Measurements from ENCODE around the gene DUS2.
"Not testable (repeated sequence)": the region's sequence is repeated elsewhere in the genome, so short reads cannot be mapped to it uniquely, and the experiment has no call there.

Gene DUS2

GRCh38 chr16:68022728-68023537, at the start of gene DUS2, which contains the start of gene DDX28:
DUS2 (plus strand) TSS chr16:68023284; CDS start chr16:68038024, 14,740 bp downstream.
DDX28 (minus strand) TSS chr16:68023232; CDS start chr16:68023202, 30 bp downstream.
- DNase-seq = peak; percentile 65

GRCh38 chr16:67975321-67976105, 47.6 kb upstream of the DUS2 start:
- no peak for DNase-seq

DNA sequence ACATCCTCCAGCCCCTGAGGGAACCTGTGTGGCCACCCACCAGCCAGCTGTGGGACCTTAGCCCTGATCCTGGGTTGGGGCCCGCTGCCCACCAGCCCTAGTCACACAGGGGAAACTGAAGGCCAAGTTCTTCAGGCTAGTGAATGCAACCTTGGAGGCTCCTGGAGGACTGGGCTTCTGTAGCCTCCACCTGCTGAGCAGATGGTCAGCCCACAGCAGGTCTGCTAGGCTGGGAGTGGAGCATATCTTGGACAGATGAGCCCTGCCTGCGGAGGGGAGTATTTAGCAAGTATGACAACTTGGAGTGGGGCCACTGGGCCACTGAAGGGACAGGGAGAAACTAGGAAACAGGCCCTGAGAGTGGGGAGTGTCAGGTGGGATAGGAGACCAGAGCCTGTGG, 46.9 kb upstream of the DUS2 start:
- DNase-seq = no peak

- no peak for DNase-seq
These were observed 46.1 kb upstream of the DUS2 start for GRCh38 chr16:67977005-67977404.

DNA sequence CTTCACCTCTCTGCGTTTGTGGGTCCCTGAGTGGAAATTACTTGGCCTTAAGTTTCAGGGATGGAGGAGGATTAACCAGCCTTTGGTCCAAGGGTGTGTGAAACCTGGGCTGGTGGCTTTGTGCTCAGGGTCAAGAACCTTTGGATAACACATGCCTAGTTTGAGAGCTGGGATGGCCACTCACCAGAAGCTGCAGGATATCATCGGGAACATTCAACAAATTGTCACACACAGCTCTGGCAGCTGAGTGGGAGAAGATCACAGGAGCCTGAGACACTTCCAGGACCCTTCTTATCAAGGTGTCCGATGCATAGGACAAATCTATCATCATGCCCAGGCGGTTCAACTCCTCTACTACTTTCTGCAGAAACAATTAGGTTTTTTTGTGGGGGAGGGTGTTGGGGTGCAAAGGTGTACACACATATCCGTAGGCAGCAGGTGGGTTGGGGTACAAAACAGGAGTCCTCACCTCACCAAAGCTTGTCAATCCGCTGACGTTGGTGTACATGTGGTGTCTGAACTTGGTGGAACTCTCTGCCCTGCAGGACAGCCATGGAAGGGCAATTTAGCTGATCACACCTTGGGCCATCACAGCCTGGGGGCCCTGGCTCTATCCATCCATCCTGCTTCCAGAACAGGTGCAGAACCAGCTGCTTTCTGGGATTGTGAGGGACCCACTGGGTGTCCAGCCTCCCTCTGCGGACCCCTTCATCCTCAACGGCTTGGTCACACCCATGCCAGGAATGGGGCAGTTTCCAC, 45.4 kb upstream of the DUS2 start:
- no peak for DNase-seq

DNA sequence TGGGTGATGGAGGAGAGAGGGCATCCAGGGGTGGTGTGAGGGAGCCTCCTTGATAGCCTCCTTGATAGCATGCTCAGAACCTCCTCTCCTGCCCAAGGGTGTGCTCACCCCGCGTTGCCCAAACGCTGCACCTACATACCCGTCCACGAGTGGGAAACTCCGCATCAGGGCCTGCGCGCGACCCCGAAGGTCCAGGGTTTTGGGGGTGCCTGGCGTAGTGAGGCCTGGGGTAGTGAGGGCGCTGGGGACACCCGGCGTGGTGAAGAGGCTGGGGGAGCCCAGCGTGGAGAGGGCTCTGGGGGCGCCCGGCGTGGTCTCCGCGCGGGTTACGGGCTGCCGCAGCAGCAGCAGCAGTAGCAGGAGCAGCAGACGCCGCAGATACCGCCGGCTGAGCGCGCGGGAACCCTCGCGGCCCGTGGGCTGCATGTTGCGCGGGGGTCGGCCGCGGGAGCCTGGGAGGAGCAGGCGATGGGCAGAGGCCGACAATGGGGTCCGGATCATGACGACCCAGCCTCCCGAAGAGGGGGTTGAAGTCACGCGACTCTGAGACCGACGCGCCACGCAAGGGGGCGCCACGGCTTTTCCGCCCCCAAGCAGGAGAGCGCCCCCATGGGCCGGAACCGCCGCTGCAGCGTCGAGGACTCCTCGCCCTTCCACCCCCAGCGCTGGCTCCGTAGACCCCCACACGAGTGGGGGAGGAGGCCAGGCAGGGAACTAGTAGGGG, 43.0 kb upstream of the DUS2 start, which contains the start of gene DPEP3:
Gene DPEP3, minus strand, starts transcription at position 545 of the 724 bp plus-strand sequence. Its CDS starts 119 bp downstream, at position 426.
- DNase-seq = no peak

DNA sequence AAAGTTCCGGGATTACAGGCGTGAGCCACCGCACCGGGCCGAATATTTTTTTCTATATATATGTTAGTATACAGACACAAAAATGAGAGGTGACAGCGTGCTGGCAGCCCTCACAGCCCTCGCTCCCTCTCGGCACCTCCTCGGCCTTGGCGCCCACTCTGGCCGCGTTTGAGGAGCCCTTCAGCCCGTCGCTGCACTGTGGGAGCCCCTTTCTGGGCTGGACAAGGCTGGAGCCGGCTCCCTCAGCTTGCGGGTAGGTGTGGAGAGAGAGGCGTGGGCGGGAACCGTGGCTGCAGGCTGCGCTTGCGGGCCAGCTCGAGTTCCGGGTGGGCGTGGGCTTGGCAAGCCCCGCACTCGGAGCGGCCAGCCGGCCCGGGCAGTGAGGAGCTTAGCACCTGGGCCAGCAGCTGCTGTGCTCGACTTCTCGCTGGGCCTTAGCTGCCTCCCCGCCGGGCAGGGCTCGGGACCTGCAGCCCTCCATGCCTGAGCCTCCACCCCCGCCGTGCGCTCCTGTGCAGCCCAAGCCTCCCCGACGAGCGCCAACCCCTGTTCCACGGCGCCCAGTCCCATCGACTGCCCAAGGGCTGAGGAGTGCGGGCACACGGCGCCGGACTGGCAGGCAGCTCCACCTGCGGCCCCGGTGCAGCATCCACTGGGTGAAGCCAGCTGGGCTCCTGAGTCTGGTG, 40.9 kb upstream of the DUS2 start:
- no peak for DNase-seq

- DNase-seq = no peak
These were observed 36.1 kb upstream of the DUS2 start for GRCh38 chr16:67986949-67987348.

GRCh38 chr16:67987460-67988160, 35.5 kb upstream of the DUS2 start:
- DNase-seq = no peak

DNA sequence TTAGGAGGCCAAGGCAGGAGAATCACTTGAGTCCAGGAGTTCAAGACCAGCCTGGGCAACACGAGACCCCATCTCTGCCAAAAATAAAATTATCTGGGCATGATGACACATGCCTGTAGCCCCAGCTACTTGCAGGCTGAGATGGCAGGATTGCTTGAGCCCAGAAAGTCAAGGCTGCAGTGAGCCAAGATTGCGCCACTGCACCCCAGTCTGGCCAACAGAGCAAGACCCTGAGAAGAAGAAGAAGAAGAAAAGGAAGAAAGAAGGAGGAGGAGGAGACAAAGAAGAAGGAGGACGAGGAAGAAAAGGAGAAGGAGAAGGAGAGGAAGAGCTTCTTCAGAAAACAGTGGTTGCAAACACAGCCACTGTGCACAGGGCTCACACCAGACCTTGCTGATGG, 34.4 kb upstream of the DUS2 start:
- no peak for DNase-seq

- no peak for DNase-seq
These were observed 33.6 kb upstream of the DUS2 start for GRCh38 chr16:67989322-67990017.

DNA sequence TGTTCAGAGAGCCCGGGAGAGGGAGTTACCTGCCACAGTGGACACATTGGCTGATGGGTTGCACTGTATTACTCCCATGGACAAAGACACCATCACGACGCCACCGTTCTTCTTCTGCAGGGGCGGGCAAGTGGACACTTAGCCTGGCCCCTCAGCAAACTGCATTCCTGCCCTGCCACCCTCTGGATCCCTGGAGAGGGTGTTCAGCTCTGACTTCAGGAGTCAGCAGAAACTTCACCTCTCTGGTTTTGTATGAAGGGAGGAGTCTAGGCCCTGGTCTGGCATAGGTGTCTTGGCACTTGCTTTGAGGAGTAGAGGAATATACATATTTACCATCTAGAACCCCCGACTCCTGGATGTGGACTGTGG, 33.1 kb upstream of the DUS2 start:
- DNase-seq = no peak

DNA sequence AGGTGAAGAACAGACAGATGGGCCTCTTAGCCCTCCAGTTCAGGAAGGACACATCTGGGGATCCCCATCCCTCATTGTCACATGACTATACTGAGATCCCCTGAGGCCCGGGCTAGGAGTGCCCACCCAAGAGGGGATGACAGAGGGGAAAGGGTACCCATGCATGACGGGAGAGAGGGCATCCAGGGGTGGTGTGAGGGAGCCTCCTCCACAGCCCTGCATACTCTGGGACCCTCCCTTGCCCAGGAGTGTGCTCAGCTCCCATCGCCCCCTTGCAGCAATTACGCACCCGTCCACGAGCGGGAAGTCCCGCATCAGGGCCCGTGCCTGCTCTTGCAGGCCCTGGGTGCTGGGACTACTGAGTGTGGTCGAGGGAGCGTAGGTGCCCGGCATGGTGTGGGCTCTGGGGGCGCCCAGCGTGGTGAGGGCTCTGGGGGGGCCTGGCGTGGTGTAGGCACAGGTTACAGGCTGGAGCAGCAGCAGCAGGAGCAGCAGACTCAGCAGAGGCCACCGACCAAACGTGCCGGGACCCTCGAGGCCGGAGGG, 30.4 kb upstream of the DUS2 start:
- DNase-seq = no peak

- peak; percentile 63 for DNase-seq
These were observed 29.7 kb upstream of the DUS2 start for GRCh38 chr16:67993207-67994039.

DNA sequence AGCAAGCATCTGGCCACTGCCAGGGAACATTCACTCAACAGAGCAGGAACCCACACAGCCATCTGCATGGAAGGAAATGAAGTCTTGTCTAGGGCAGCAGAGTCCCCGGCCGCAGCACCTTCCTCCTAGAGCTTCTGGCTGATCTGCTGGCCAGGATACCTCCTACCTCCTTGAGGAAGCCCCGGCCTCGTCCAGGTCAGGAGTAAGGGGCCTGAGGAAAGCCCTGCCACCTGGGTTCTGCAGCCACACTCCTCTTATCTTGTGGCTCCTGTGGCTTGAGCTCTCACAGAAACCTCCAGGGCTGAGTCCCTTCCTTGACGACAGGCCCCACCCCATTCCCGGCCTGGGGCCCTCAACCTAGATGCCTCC, 29.1 kb upstream of the DUS2 start:
- peak; percentile 30 for DNase-seq

DNA sequence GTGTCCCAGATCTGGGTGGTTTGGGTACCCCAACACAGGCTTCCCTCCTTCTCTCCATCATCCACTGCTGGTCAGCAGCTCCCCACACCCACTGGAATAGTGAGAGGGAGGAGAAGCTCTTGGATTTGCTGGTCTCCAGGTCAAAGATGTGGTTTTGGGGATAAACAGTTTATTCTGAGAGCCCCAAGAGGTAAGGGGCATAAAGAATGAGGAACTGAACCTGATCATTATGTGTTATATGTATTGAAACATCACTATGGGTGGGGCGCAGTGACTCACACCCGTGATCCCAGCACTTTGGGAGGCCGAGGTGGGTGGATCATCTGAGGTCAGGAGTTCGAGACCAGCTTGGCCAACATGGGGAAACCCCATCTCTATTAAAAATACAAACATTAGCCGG, 27.7 kb upstream of the DUS2 start:
- DNase-seq = no peak

DNA sequence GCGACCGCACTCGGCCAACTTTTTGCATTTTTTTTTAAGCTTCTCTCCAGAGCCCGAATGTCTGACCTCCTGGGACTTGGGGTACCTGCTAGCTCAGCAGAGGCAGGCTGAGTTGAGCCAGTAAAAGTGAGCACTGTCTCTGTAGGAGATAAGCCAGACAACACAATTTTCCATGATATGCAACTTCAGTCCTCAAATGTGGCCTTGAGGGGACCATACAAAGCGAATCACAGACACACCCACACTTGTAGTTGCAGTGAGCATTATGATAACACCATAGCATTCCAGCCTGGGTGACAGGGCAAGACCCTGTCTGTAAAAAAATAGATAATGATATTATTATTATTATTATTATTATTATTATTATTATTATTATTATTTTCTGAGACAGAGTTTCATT, 26.4 kb upstream of the DUS2 start:
- no peak for DNase-seq

DNA sequence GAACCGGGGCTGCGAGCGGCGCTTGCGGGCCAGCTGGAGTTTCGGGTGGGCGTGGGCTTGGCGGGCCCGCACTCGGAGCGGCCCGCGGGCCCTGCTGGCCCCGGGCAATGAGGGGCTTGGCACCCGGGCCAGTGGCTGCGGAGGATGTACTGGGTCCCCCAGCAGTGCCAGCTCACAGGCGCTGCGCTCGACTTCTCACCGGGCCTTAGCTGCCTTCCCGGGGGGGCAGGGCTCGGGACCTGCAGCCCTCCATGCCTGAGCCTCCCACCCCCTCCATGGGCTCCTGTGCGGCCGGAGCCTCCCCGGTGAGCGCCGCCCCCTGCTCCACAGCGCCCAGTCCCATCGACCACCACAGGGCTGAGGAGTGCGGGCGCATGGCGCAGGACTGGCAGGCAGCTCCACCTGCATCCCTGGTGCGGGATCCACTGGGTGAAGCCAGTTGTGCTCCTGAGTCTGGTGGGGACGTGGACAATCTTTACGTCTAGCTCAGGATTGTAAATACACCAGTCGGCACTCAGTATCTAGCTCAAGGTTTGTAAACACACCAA, 24.8 kb upstream of the DUS2 start:
- DNase-seq = not testable (repeated sequence)

Measured in GF-D8 (cell line).